Body of pancreas (tissue), 4 donors: Measurements from ENCODE around the gene CSF1R.

ENCODE experiments used
- POLR2A ChIP-seq, 3 donors: fragments of 450-650 bp; IDR thresholded peaks; one replicate each; pipeline ENCODE4 v1.6.1; 2016; ENCODE audit warnings: antibody characterized with exemption in 3 of 3, mild to moderate bottlenecking in 2 of 3
- TF ChIP-seq, protein P1 (sequence below), 7 experiments: fragments of 450-650 bp in 4 of 7; fragments of 200-600 bp in 3 of 7; sonication (generic) in 3 of 7; IDR thresholded peaks; one replicate each; pipeline ENCODE4 v1.5.1; 2016 to 2019; ENCODE audit warnings: antibody characterized with exemption in 7 of 7

DNA sequence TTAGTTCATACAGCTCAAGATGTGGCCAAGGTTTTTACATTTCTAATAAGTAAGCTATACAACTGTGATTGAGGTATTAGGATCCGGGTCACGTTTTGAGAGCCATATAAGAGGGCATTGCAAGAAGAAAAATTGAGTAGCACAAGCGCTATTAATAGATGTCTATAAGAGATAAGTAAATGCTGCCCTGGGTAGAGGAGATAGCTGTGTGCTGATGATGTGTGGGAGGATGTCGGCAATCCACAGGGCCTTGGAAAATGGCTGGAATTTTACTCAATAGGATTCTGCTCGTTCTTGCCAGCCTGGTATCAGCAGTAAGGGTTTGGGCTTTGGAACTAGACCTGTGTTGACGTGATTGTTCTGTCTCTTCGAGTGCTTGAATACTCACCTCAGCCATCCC lies 41.6 kb downstream of the CSF1R start:
- TF ChIP-seq, protein P1, sequence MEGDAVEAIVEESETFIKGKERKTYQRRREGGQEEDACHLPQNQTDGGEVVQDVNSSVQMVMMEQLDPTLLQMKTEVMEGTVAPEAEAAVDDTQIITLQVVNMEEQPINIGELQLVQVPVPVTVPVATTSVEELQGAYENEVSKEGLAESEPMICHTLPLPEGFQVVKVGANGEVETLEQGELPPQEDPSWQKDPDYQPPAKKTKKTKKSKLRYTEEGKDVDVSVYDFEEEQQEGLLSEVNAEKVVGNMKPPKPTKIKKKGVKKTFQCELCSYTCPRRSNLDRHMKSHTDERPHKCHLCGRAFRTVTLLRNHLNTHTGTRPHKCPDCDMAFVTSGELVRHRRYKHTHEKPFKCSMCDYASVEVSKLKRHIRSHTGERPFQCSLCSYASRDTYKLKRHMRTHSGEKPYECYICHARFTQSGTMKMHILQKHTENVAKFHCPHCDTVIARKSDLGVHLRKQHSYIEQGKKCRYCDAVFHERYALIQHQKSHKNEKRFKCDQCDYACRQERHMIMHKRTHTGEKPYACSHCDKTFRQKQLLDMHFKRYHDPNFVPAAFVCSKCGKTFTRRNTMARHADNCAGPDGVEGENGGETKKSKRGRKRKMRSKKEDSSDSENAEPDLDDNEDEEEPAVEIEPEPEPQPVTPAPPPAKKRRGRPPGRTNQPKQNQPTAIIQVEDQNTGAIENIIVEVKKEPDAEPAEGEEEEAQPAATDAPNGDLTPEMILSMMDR (IDR thresholded peaks at IDR 0.05) = no peak
- TF ChIP-seq POLR2A (IDR thresholded peaks at IDR 0.05) = no peak
